Uterus (tissue), 4 donors: ENCODE results near the gene SDC1. TPM values are rescaled to one million over a fixed set of nuclear protein-coding genes. Genes with fewer than 3 reads are reported as not detected.

Source experiments
- DNase-seq, 2 donors: peaks; one replicate each; pipeline ENCODE4 v3.0.0-alpha.2; 2019 to 2020
- H3K27ac ChIP-seq, 2 donors: fragments of 200-600 bp; sonication (generic); 1 replicate in 1 of 2; 2 replicates in 1 of 2; pipeline ENCODE4 v1.5.1; 2016 to 2018
- H3K27me3 ChIP-seq, 2 donors: fragments of 200-600 bp; sonication (generic); one replicate each; pipeline ENCODE4 v1.5.1; 2018 to 2019; ENCODE audit warnings: control low read depth in 1 of 2
- H3K36me3 ChIP-seq, 2 donors: fragments of 200-600 bp; sonication (generic); one replicate each; pipeline ENCODE4 v1.5.1; 2019; ENCODE audit warnings: control low read depth in 1 of 2
- H3K4me1 ChIP-seq, 2 donors: fragments of 200-600 bp; sonication (generic); one replicate each; pipeline ENCODE4 v1.5.1; 2018 to 2019; ENCODE audit warnings: control low read depth in 1 of 2
- H3K4me3 ChIP-seq, 2 donors: fragments of 200-600 bp; sonication (generic); 1 replicate in 1 of 2; 2 replicates in 1 of 2; pipeline ENCODE4 v1.5.1; 2018 to 2019; ENCODE audit warnings: mild to moderate bottlenecking in 1 of 2
- H3K9me3 ChIP-seq, 2 donors: fragments of 200-600 bp; sonication (generic); one replicate each; pipeline ENCODE4 v1.5.1; 2019; ENCODE audit warnings: control low read depth in 1 of 2
- CTCF ChIP-seq, 4 experiments: fragments of 200-600 bp in 2 of 4; fragments of 450-650 bp in 2 of 4; sonication (generic) in 2 of 4; IDR thresholded peaks; one replicate each; pipeline ENCODE4 v1.5.1; 2016 to 2019; ENCODE audit warnings: antibody characterized with exemption in 4 of 4, mild to moderate bottlenecking in 2 of 4, moderate library complexity in 1 of 4
- POLR2A ChIP-seq, 2 donors: fragments of 450-650 bp; IDR thresholded peaks; one replicate each; pipeline ENCODE4 v1.6.1; 2016; ENCODE audit warnings: antibody characterized with exemption in 2 of 2, mild to moderate bottlenecking in 1 of 2, moderate library complexity in 1 of 2
- intact Hi-C: fragments of 100-400 bp; cut with DNase I; formaldehyde crosslinking; loops from one replicate; pipeline ENCODE4 v1.15.1; 2023; ENCODE audit warnings: low total_unique reads
- total RNA-seq, 4 donors: library from RNA; depleted of rRNA in 3 of 4; stranded (reverse); fragments of >200 nt in 3 of 4; gene quantifications; one replicate each; pipeline versions ENCODE4 v1.1.0 to v1.2.4, GENCODE V29; 2014 to 2023
- donor health status: DM: yes; HTN: yes; CAD: no.

SDC1 gene
- total RNA-seq, 4 donors from 2014 or later, result 0.29 to 30.1 (median 3.0) TPM; not detected in 1

- H3K9me3 ChIP-seq, result no peaks in the 10 kb centered on the region
- no peaks in the 10 kb centered on the region for H3K27me3 ChIP-seq
- intact Hi-C loops, result no loop called here
- no peak for DNase-seq
- no peaks in the 10 kb centered on the region for H3K36me3 ChIP-seq
- peaks cover 0 to 12% of the 10 kb centered on the region in 2 donors for H3K4me1 ChIP-seq
- H3K4me3 ChIP-seq, result peak overlapping the region in 1 of 2 donors; percentile 60
- no peak for TF ChIP-seq CTCF (IDR thresholded peaks at IDR 0.05)
- no peak for TF ChIP-seq POLR2A (IDR thresholded peaks at IDR 0.05)
- no peak overlapping the region for H3K27ac ChIP-seq
Measured at GRCh38 chr2:20222769-20223406, 2.0 kb downstream of the SDC1 start.

- TF ChIP-seq POLR2A (IDR thresholded peaks at IDR 0.05) (no peak), CTCF (IDR thresholded peaks at IDR 0.05) (no peak)
- no peaks in the 10 kb centered on the region for H3K27me3 ChIP-seq
- no peak overlapping the region for H3K27ac ChIP-seq
- no peaks in the 10 kb centered on the region for H3K9me3 ChIP-seq
- DNase-seq, result no peak
- H3K36me3 ChIP-seq, result no peaks in the 10 kb centered on the region
- no peak overlapping the region for H3K4me3 ChIP-seq
- H3K4me1 ChIP-seq, result peaks cover 0 to 12% of the 10 kb centered on the region in 2 donors
- intact Hi-C loops, result no loop called here
Measured at GRCh38 chr2:20222014-20222768, 2.7 kb downstream of the SDC1 start.

- no peak for DNase-seq
Measured at GRCh38 chr2:20221555-20221973, 3.4 kb downstream of the SDC1 start.

GRCh38 chr2:20220806-20221554 lies 4.0 kb downstream of the SDC1 start:
- Histone ChIP-seq H3K27me3 (no peaks in the 10 kb centered on the region), H3K9me3 (no peaks in the 10 kb centered on the region), H3K36me3 (no peaks in the 10 kb centered on the region), H3K4me3 (no peak overlapping the region), H3K4me1 (peaks cover 0 to 12% of the 10 kb centered on the region in 2 donors), H3K27ac (no peak overlapping the region)
- no peak for TF ChIP-seq POLR2A (IDR thresholded peaks at IDR 0.05)
- TF ChIP-seq CTCF (IDR thresholded peaks at IDR 0.05), result no peak
- no peak for DNase-seq
- intact Hi-C loops, result no loop called here

More at GRCh38 chr2:20221555-20221973, 3.4 kb downstream of the SDC1 start:
- intact Hi-C loops, result no loop called here
- no peaks in the 10 kb centered on the region for H3K36me3 ChIP-seq
- H3K9me3 ChIP-seq, result no peaks in the 10 kb centered on the region
- H3K27me3 ChIP-seq, result no peaks in the 10 kb centered on the region
- no peak overlapping the region for H3K27ac ChIP-seq
- H3K4me1 ChIP-seq, result peaks cover 0 to 12% of the 10 kb centered on the region in 2 donors
- no peak overlapping the region for H3K4me3 ChIP-seq
- no peak for TF ChIP-seq CTCF (IDR thresholded peaks at IDR 0.05)
- TF ChIP-seq POLR2A (IDR thresholded peaks at IDR 0.05), result no peak
